Lung microvascular endothelial cell (primary cell): Measurements from ENCODE around the gene VSTM2A. TPM values are rescaled to one million over a fixed set of nuclear protein-coding genes. Genes with fewer than 3 reads are reported as not detected.
A peak's percentile ranks its signal among the peaks of the same experiment; 100 is the strongest.
"Not testable (repeated sequence)": the region's sequence is repeated elsewhere in the genome, so short reads cannot be mapped to it uniquely, and the experiment has no call there.

Experiments
- DNase-seq, 2 donors: peaks; one replicate each; pipeline versions ENCODE4 v3.0.0 to v3.0.0-alpha.2; 2010; ENCODE audit warnings: low read depth in 2 of 2
- total RNA-seq: library from RNA; depleted of rRNA; stranded (reverse); fragments of >200 nt; gene quantifications from 2 replicates; pipeline ENCODE4 v1.2.1, GENCODE V29; 2014

The VSTM2A gene
- not detected in 2 replicates for total RNA-seq

GRCh38 chr7:54541669-54542625, at the start of gene VSTM2A:
Gene VSTM2A (plus strand): TSS chr7:54542375. CDS start chr7:54542731, 356 bp downstream.
- DNase-seq, result peak in 1 of 2 donors; percentile 7

DNA sequence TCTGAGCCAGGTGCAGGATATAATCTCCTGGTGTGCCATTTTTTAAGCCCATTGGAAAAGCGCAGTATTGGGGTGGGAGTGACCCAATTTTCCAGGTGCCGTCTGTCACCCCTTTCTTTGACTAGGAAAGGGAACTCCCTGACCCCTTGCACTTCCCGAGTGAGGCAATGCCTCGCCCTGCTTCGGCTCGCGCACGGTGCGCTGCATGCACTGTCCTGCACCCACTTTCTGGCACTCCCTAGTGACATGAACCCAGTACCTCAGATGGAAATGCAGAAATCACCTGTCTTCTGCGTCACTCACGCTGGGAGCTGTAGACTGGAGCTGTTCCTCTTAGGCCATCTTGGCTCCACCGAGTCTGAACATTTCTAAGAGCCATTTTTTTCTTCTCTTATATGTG, 37.6 kb upstream of the VSTM2A start:
- DNase-seq, result not testable (repeated sequence)

GRCh38 chr7:54529568-54529967, 12.6 kb upstream of the VSTM2A start:
- DNase-seq, result no peak

- DNase-seq, result no peak
Measured at GRCh38 chr7:54538122-54538521, 4.1 kb upstream of the VSTM2A start.

- DNase-seq, result peak; percentile 7 to 46
Measured at GRCh38 chr7:54543051-54543488, 895 bp downstream of the VSTM2A start.

- DNase-seq, result no peak
Measured at GRCh38 chr7:54544149-54544526, 2.0 kb downstream of the VSTM2A start.

DNA sequence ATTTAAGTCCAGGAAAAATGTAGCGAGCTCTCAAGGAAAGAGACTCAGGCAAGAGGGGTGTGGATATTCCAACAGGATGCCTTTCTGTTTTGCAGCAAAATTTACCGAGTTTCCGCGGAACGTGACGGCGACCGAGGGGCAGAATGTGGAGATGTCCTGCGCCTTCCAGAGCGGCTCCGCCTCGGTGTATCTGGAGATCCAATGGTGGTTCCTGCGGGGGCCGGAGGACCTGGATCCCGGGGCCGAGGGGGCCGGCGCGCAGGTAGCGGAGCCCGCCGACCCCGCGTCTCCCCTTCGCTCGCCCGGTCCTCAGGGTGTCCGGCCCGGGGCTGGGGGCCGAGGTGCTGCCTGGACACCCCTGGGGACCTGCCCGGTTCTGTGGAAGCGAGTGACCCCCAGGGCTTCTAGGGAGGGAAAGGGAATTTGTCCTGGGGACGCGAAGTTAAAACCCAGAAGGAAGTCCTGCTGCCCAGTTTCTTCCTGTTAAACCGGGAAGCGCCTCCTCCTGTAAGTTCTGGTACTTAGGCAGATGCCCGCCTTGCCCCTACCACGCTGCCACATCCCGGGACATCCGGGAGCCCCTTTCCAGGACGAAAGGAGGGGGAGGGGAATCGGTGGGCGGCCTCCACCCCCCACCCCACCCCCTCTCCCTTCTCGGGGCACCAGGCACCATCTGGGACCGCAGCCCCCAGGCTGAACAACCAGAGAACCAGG, 2.5 kb downstream of the VSTM2A start:
- DNase-seq, result no peak

DNA sequence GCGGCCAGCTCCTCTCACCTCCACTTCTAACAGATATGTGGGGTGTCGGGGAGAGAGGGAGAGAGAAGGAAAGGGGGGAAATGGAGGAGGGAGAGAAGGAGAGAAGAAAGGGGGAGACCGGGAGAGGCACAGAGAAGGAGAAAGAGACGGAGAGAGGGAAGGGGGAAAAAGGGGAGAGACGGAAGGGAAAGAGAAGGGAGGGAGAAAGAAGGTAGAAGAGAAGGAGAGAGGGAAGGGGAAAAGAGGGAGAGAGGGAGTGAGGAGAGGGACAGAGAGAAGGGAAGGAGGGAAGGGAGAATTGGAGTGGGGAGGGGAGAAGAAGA, 3.0 kb downstream of the VSTM2A start:
- no peak for DNase-seq

- peak in 1 of 2 donors; percentile 2 for DNase-seq
Measured at GRCh38 chr7:54546081-54546985, 4.2 kb downstream of the VSTM2A start.

GRCh38 chr7:54546986-54547314, 4.8 kb downstream of the VSTM2A start:
- DNase-seq, result no peak

- no peak for DNase-seq
Measured at GRCh38 chr7:54550471-54550870, 8.3 kb downstream of the VSTM2A start.

- no peak for DNase-seq
Measured at GRCh38 chr7:54556121-54556520, 13.9 kb downstream of the VSTM2A start.

DNA sequence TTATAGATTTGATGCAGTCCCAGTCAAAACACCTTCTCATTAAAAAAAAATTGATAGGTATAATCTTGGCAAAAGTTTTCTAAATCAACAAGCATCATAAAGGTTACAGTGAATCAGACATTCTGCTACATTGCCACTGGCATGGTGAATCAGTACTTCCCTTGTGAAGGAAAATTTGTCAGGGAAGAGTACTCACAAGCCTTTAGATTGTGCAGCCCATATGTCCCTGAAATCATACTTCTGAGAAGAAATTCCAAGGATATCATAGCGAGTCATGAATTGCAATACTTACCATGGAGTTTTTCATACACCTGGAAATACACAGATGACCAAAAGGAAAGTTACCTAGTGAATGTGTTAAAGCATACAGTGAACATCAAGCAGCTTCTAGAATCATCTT, 17.2 kb downstream of the VSTM2A start:
- no peak for DNase-seq

DNA sequence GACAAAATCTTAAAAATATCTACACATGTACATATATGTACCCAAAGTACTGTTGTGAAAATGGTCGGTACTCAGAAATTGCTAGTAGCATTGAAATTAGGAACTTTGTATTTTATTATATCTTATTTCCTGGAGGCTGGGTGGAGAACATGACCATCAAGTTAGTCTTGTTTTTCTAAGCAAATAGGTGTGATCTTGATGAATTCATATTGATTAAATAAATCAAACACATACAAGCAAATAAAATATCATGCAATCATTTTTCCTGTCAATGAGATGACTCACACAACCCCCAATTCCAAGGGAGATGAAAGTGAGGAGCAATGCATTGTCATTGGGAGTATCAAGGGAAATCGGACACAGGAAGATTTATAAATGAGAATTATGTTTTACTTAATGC, 18.0 kb downstream of the VSTM2A start:
- DNase-seq, result no peak

- no peak for DNase-seq
Measured at GRCh38 chr7:54560723-54561122, 18.5 kb downstream of the VSTM2A start.

DNA sequence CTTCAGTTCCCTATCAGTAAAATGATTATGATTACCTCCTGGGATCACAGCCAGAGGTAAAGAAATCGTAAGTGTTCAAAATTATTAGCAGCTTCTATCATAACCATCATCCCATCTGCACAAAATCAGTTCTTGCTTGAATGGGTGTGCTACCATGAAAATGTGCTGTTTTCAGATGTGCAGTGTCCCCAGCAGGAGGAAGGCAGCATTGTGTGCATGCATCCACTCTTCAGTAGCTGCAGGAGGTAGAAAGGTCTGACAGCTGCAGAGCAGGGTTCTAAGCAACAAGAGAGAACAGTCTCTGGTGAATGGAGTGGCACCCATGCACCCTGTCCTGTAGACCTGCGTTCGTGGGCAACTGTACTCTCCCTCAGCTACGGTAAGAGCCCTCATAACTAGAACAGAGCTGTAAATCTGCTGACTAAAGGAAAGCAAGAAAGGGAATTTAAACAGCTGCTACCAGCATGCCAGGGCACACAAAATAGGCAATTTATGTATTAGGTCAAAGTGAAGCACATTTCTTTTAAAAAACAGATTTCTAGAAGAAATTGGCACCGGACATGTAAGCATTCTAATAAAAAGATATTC, 21.2 kb downstream of the VSTM2A start:
- no peak for DNase-seq

- DNase-seq, result no peak
Measured at GRCh38 chr7:54565432-54565831, 23.3 kb downstream of the VSTM2A start.

DNA sequence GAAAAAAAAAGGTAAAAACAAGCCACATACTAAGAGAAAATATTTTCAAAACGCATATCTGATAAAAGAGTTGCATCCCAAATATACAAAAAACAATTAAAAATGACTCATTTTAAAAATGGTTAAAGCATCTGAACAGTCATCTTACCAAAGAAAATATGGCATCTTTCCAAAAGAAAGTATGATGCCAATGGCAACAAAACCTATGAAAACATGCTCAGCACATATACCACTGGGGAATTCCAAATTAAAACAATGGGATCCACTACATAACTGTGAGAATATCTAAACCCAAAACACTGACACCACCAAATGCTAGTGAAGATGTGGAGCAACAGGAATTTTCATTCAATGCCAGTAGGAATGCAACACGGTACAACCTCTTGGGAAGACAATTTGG, 39.3 kb downstream of the VSTM2A start:
- peak in 1 of 2 donors; percentile 10 for DNase-seq

GRCh38 chr7:54591404-54592386, 49.5 kb downstream of the VSTM2A start:
- DNase-seq, result no peak

- DNase-seq, result no peak
Measured at GRCh38 chr7:54596747-54597146, 54.6 kb downstream of the VSTM2A start.
